Natural killer cell (primary cell): ENCODE results near the gene ERBB2. TPM values are rescaled to one million over a fixed set of nuclear protein-coding genes. Genes with fewer than 3 reads are reported as not detected.

Experiments used
- ATAC-seq, 3 donors: fragments of 150-1000 bp in 2 of 3; fragments of 200-7000 bp in 1 of 3; cut with Tn5 transposase; 1 replicate in 1 of 3; 2 replicates in 2 of 3; pipeline ENCODE4 v1.10.0; 2021; ENCODE audit warnings: mild to moderate bottlenecking in 2 of 3, moderate library complexity in 2 of 3
- DNase-seq, 2 donors: peaks; one replicate each; pipeline versions ENCODE4 v3.0.0 to v3.0.0-alpha.2; 2013 to 2021; ENCODE audit warnings: mixed read lengths in 1 of 2
- H3K27ac ChIP-seq: one replicate; pipeline ENCODE4 v1.5.1; 2013; ENCODE audit warnings: mild to moderate bottlenecking, low read length
- H3K27me3 ChIP-seq: one replicate; pipeline ENCODE4 v1.6.1; 2013; ENCODE audit warnings: low read length; ENCODE audit not compliant: control insufficient read depth, insufficient read depth
- H3K36me3 ChIP-seq: one replicate; pipeline ENCODE4 v1.6.1; 2013; ENCODE audit warnings: low read length; ENCODE audit not compliant: control insufficient read depth, insufficient read depth
- H3K4me1 ChIP-seq: one replicate; pipeline ENCODE4 v1.6.1; 2013; ENCODE audit warnings: low read length; ENCODE audit not compliant: control insufficient read depth, insufficient read depth
- H3K4me3 ChIP-seq: one replicate; pipeline ENCODE4 v1.5.1; 2013; ENCODE audit warnings: low read length
- H3K9me3 ChIP-seq: one replicate; pipeline ENCODE4 v1.6.1; 2013; ENCODE audit warnings: low read length; ENCODE audit not compliant: control insufficient read depth, insufficient read depth
- H3K27ac Mint-ChIP-seq, 2 donors: one replicate each; pipeline ENCODE4 v1.8.0; 2022; ENCODE audit warnings: mild to moderate bottlenecking in 2 of 2, mixed read lengths in 2 of 2, moderate library complexity in 1 of 2
- H3K27me3 Mint-ChIP-seq, 2 donors: one replicate each; pipeline ENCODE4 v1.8.0; 2022; ENCODE audit warnings: low read depth in 2 of 2, mixed read lengths in 2 of 2
- H3K36me3 Mint-ChIP-seq: one replicate; pipeline ENCODE4 v1.8.0; 2022; ENCODE audit warnings: mixed read lengths
- H3K4me1 Mint-ChIP-seq, 2 donors: one replicate each; pipeline ENCODE4 v1.8.0; 2022; ENCODE audit warnings: mixed read lengths in 2 of 2
- H3K4me3 Mint-ChIP-seq: one replicate; pipeline ENCODE4 v1.8.0; 2022; ENCODE audit warnings: mild to moderate bottlenecking, moderate library complexity, mixed read lengths
- H3K9me3 Mint-ChIP-seq, 2 donors: one replicate each; pipeline ENCODE4 v1.8.0; 2022; ENCODE audit warnings: mixed read lengths in 2 of 2
- CTCF ChIP-seq: fragments of 200-600 bp; IDR thresholded peaks from one replicate; pipeline ENCODE4 v1.8.0; 2022; ENCODE audit warnings: antibody characterized with exemption
- WGBS: methylation state at CpG from one replicate; pipeline ENCODE4 v1.1.7; 2013; ENCODE audit warnings: missing lambda C conversion rate; ENCODE audit not compliant: insufficient coverage; 5-methylcytosine and 5-hydroxymethylcytosine counted together
- intact Hi-C: fragments of 100-400 bp; cut with micrococcal nuclease; formaldehyde crosslinking; loops from one replicate; pipeline ENCODE4 v1.14.2; 2022
- total RNA-seq, 4 donors: library from RNA; stranded (reverse); fragments of 120-200 nt in 1 of 4; gene quantifications; one replicate each; pipeline versions ENCODE4 v1.2.3 to v1.2.4, GENCODE V29; 2013 to 2022

The ERBB2 gene
- total RNA-seq, 3 donors from 2014 or later (not counting 1 experiment from before 2014, with no cell fraction given) = 77.6 to 115 (median 82.1) TPM

GRCh38 chr17:39727556-39727955, 27.7 kb downstream of the ERBB2 start:
- H3K9me3 ChIP-seq = no peaks in the 10 kb centered on the region
- no peak overlapping the region for H3K4me3 ChIP-seq
- Mint-ChIP-seq H3K4me1 (peaks cover 18 to 41% of the 10 kb centered on the region in 2 donors), H3K27me3 (no peaks in the 10 kb centered on the region), H3K36me3 (no peaks in the 10 kb centered on the region), H3K9me3 (no peaks in the 10 kb centered on the region), H3K27ac (peak overlapping the region; percentile 71 to 96), H3K4me3 (no peak overlapping the region)
- intact Hi-C loops = no loop called here
- peaks cover 34% of the 10 kb centered on the region for H3K36me3 ChIP-seq
- no peak for ATAC-seq
- no peak overlapping the region for H3K27ac ChIP-seq
- WGBS = 91% methylated on average over 10 of the region's 10 CpGs
- peaks cover 20% of the 10 kb centered on the region for H3K4me1 ChIP-seq
- no peak for TF ChIP-seq CTCF
- no peaks in the 10 kb centered on the region for H3K27me3 ChIP-seq
- DNase-seq = no peak

DNA sequence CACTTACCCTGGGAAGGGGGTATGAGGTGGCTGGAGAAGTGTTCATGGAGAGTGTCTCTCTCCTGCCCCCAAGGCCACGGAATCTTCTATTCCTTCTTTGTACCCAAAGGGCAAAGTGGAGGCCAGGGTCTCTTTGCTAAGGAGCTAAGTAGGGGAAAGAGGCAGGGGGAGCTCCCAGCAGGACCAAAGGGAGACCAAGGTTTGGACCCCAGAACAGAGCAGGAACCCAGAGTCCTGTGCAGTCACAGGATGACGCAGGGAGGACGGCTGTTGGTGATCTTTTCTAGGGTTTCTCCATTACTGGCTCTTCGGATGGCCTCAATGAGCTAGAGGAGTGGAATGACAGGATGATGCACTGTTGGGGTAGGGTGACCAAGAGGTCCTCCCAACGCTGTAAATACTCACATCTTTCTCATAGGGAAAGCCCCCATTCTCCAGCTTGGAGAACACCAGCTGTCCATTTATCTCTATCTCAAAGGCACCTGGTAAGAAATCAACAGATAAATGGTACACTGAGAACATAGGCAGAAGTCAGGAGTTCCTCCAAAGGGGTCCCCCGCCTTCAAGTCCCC, 29.5 kb downstream of the ERBB2 start:
- peak overlapping the region; percentile 86 for H3K27ac ChIP-seq
- no peaks in the 10 kb centered on the region for H3K27me3 ChIP-seq
- no peaks in the 10 kb centered on the region for H3K27me3 Mint-ChIP-seq
- H3K4me3 ChIP-seq = peak overlapping the region; percentile 60
- peak overlapping the region; percentile 89 for H3K4me3 Mint-ChIP-seq
- H3K27ac Mint-ChIP-seq = peak overlapping the region; percentile 89 to 96
- no peaks in the 10 kb centered on the region for H3K9me3 Mint-ChIP-seq
- 83% methylated on average over 6 of the region's 6 CpGs for WGBS
- peaks cover 18 to 41% of the 10 kb centered on the region in 2 donors for H3K4me1 Mint-ChIP-seq
- peaks cover 34% of the 10 kb centered on the region for H3K36me3 ChIP-seq
- H3K36me3 Mint-ChIP-seq = no peaks in the 10 kb centered on the region
- intact Hi-C loops = no loop called here
- ATAC-seq (no peak), DNase-seq (no peak)
- TF ChIP-seq CTCF = no peak
- H3K4me1 ChIP-seq = peaks cover 20% of the 10 kb centered on the region
- no peaks in the 10 kb centered on the region for H3K9me3 ChIP-seq

- WGBS = under 1% methylated on average over 65 of the region's 65 CpGs
- H3K4me1 Mint-ChIP-seq = peaks cover 18 to 41% of the 10 kb centered on the region in 2 donors
- H3K27ac Mint-ChIP-seq = peak within 1 kb of the TSS; percentile 89 to 96
- TF ChIP-seq CTCF = peak; percentile 90
- no peaks in the 10 kb centered on the region for H3K27me3 Mint-ChIP-seq
- H3K4me1 ChIP-seq = peaks cover 20% of the 10 kb centered on the region
- peak within 1 kb of the TSS; percentile 60 for H3K4me3 ChIP-seq
- peaks cover 28% of the 10 kb centered on the region for H3K36me3 ChIP-seq
- DNase-seq (peak; percentile 95 to 99), ATAC-seq (peak; percentile 94 to 99 (median 95))
- no peaks in the 10 kb centered on the region for H3K27me3 ChIP-seq
- H3K27ac ChIP-seq = peak within 1 kb of the TSS; percentile 86
- H3K4me3 Mint-ChIP-seq = peak within 1 kb of the TSS; percentile 89
- no peaks in the 10 kb centered on the region for H3K9me3 ChIP-seq
- H3K36me3 Mint-ChIP-seq = no peaks in the 10 kb centered on the region
- intact Hi-C loops = loop anchor here (2.0 to 10.0 kb wide), 2 partner anchors 56 to 134 kb away; partner anchors contain the start of gene IKZF3
- no peaks in the 10 kb centered on the region for H3K9me3 Mint-ChIP-seq
These were observed 30.4 kb downstream of the ERBB2 start, which contains the start of gene MIEN1 for GRCh38 chr17:39730095-39730921. Gene MIEN1, minus strand, starts transcription at chr17:39730532. Its CDS starts 37 bp downstream, at chr17:39730495.
